Activated CD8-positive, alpha-beta memory T cell treated with anti-CD3 and anti-CD28 coated beads for 4 hours (primary cell): Measurements from ENCODE around the gene NWD2.
"Not testable (repeated sequence)": the region's sequence is repeated elsewhere in the genome, so short reads cannot be mapped to it uniquely, and the experiment has no call there.

Source experiments
- DNase-seq, 2 donors: peaks; one replicate each; pipeline ENCODE4 v3.0.0-alpha.2; 2020; ENCODE audit warnings: low read depth in 2 of 2

Gene NWD2, protein sequence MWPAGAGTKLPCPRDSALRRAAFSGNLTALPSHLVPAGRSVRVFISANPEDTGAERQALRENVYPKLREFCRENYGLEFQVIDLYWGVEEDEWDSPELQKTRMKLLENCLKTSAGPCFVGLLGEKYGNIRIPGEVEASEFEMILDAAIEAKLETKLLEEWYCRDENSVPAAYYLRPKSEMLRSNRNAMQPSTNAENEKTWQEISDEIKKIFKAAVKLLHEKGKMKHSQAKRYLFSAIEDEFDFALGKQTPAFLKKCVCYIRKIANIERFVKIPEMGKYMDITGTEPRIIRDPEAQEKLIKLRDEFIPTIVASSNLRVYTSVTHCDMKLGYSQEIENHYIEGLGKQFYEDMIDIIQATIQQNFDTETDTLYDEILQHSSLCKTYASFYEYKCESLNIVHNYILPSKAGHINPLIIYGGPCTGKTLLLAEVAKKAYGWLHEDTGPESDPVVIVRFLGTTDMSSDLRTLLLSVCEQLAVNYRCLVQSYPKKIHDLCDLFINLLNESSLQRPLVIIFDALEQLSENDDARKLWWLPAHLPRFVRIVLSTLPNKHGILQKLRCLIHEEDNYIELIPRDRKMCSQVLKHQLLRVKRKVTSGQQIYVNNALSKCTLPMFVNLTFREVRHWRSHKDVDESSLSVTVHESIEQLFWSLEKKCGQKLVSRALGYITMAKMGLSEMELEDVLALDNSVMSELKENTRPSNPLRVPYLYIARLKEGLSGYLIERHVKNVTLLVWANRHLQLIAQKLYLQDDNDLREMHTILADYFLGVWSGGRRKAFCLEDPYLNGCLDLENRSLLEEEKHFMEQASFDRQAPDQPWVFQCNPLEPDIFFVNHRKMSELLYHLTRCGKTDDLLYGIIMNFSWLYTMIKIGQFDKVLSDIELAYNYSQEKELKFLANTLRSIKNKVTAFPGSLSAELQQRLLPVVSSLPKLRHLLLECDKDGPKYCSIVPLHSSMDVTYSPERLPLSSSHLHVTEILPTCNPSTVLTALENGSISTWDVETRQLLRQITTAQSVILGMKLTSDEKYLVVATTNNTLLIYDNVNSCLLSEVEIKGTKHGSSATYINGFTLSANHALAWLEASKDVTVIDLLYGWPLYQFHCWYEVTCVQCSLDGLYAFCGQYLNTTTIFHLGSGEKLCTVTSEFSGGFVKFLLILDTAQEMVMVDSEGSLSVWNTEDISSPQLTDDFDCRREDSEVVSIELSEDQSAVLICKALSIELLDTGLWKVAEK (N-terminal part only)

DNA sequence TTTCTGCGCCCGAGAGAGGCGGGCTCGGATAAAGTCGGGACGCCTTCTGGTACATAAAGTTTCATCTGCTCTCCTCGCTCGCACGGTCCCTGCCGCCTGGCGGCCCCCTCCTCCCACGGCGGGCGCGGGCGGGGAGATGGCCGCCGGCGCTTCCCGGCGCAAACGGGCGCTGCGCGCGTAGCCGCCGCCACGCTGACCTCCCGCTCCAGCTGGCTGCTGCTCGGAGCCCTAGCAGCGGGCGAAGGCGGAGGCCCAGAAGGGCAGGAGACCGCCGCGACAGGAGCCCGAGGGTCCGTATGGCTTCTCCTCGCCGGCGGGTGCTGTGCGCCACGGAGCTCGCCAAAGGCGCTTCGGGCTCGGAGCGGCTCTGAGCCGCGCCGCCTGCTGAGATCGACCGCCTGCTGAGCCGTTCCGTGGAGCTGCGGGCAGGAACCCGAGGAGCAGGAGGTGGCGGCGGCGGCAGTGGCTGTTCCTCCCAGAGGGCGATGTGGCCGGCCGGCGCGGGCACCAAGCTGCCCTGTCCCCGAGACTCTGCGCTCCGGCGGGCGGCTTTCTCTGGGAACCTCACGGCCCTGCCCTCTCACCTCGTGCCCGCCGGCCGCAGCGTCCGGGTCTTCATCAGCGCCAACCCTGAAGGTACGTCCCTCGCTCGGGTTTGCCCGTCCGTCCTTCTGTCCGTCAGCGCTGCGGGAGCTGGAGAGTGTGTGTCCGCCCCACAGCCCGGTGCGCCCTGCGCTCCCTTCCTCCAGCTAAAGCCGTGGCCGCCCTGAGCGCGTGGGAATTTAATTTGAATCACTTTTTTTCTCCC lies at the start of gene NWD2:
TSS of gene NWD2 (plus strand) at position 161 of the 808 bp plus-strand sequence. CDS start at position 486, 325 bp downstream.
- no peak for DNase-seq

DNA sequence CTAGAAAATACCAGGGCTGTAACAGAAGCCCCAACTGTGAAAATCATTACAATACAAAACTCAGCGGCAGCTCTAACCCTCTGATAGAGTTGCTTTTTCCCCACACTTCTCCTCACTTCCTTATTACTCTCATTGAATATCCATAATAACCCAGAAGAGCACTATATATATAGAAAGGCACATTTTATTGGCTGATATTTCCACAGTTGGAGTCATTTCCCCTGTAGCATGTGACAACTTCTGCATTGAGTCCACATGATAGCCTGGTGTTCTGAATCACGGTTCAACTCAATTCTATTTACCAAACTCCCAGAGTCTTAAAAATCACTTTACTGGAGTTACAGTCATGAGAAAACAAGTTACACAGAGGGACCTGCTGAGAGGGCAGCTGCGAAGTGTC lies 46.6 kb upstream of the NWD2 start:
- no peak for DNase-seq

DNA sequence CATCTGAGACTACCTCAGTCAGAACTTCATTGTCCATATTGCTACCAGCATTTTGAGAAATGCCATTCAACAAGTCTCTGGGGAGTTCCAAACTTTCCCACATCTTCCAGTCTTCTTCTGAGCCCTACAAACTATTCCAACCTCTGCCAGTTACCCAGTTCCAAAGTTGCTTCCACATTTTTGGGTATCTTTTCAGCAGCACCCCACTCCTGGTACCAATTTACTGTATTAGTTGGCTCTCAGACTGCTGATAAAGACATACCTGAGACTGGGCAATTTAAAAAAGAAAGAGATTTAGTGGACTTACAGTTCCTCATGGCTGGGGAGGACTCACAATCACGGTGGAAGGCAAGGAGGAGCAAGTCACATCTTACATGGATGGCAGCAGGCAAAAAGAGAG lies 39.8 kb upstream of the NWD2 start:
- not testable (repeated sequence) for DNase-seq

DNA sequence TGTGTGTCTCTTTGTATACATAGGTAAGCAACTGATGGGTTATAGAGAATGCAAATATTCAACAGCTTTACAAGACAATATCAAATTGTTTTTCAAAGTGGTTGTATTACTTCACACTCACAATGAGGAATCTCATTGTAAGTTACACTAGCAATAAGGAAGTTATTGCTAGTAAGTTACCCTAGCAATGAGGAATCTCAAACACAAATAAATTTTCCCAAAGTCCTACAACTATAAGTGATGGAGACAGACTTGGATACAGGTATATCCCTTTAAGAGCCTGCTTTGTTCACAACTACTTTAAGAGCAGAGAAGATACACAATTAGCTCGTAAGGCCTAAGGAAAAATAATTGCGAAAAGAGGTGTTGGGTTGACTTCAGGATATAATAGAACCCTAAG lies 28.3 kb upstream of the NWD2 start:
- DNase-seq: no peak

DNA sequence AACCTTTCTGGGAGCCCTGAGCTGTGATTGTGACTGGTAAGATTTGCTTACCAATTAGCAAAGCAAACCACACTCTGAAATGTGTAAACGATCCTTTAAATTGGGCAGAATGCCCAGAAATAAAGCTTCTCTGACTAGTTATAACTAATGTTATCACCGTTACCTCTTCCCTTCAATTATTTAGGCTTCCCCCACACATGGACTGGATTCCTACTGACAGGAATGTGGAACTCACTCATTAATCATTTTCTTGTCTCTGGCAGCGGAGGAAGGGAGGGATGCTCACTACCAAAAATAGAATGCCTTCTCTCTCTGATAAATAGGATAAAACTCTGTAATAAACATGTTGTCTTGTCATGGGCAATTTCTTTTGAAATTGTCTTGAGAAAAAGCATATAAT lies 25.3 kb upstream of the NWD2 start:
- DNase-seq: no peak

DNA sequence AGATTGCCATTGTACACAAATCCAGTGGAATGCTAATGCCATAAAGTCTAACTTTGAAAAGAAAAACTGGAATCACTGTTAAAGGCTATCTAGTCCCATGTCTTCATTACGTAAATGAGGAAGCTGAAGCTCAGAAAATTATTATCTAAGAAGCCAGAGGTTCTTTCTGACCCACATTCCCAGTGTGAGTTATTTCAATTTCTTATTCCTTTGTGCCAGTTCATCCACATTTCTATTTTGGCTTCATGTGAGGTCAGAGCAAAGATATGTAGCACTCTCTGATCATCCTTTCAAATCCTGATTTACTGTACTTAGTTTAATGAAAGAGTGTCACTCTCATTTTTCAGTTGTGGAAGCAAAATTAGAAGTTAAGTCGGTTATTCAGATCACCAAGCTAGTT lies 24.6 kb upstream of the NWD2 start:
- no peak for DNase-seq

DNA sequence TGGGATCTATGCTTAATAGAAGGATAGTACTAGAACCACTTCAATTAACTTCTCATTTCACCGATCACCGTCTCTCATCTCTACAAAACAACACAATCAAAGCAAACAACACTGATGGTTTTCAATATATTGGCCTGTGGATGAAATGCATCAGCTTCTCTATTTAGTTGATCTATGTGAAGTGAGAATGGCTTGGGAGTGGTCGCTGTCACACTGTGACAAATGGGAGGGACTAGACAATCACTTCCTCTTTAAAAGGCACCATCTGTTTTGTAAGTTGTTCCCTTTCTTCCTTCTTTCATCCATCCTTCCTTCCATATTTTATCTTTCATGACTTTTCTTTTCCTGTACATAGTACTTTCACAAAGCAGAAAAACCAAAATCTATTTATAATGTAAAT lies 23.9 kb upstream of the NWD2 start:
- DNase-seq: no peak

DNA sequence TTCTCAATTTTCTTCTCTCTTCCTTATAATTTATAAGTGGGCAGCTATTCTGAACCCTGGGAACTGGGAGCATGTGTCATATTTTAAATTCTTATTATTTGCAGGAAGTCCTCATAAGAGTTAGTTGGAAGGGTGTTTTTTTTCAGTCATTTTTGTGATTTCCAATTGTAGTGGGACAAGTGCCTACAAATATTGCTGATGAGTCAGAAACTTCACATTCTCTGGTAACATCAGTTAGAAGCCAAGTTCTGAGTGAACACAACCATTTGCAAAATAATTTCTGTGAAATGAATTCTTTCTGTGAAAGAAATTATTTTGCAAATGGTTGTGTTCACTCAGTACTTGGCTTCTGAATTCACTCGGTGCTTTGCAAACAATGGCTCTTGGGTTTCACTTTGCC lies 20.8 kb upstream of the NWD2 start:
- DNase-seq: no peak

DNA sequence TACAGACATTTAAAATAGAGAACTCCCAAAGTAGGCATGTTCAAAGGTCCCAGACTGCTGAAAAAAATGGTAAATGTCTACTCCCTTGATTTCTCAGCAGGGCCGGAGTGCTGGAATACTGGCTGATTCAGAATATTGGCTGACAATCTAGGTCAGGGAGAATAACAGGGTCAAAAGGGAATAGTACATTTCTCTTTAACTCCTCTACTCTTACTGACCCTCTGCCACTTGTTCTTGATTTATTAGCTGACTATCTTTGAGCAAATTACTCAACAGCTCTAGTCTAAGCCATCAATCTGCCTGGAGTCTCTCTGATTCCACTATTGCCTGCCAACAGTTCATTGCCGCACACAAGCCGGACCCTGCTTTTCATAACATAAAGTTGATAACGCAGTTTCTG lies 19.7 kb upstream of the NWD2 start:
- no peak for DNase-seq

DNA sequence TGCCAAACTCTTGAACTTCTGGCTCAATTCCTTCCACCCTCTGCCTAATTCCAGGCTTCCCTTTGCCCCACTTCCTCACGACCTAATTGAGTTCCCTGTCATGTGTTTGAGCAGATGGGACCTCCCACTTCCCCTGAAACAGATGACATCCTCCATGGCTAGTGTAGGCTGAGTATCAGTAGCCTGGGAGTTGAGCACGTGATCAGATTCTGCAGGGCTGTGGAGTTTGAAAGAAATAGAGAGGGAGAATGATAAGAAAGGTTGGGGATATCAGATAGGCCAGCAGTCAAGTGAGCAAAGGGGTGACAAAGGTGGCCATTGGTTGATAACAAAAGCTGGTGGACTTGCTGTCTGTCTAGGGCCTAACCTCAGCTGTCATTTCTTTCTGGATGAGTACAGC lies 18.8 kb upstream of the NWD2 start:
- no peak for DNase-seq

DNA sequence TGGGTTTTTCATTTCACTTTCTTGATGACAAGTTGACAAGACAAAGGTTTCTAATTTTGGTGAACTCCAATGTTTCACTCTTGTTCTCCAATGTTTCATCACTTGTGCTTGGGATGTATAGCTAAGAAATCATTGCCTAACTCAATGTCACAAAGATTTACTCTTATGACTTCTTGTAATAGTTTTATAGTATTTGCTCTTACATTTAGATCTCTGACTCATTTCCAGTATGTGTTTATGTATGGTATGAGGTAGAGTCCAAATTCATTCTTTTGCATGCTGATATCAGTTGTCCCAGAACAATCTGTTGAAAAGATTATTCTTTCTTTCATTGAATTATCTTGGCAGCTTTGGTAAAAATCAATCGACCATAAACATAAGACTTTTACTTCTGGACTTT lies 12.2 kb upstream of the NWD2 start:
- DNase-seq: no peak

DNA sequence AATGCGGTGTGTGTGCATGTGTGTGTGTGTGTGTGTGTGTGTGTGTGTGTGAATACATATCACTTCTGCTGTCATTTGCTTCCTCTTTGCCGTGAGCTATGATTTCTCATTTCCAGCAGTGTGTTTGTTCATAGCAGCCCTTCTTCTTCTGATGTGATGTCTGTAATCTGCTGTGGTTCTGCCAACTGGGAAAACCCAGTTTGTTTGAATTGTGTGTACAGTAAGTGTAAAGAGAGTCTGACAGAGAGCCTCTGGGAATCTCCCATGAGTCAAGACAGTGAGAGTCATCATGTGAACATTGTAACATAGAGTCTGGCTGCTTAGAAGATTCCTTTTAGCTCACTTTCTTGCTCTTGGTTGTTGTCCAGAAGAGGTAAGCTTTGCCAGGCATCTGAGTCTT lies 8.4 kb upstream of the NWD2 start:
- no peak for DNase-seq

DNA sequence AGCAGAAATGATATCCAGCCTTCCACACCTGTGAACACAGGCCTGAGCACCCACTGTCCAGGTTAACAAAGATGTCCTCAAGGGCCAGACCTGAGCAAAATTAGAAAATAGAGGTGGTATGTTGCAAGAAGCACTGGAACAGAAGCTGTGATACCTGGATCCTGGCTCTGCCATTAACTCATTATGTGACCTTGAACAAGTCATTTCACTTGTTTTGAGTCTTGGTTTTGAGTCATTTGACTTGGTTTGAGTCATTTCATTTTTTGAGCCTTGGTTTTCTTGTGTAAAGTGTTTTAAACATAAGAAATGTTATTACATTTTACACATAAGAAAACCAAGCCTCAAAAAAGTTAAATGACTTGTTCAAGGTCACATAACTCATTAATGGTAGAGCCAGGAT lies 2.9 kb upstream of the NWD2 start:
- DNase-seq: no peak

DNA sequence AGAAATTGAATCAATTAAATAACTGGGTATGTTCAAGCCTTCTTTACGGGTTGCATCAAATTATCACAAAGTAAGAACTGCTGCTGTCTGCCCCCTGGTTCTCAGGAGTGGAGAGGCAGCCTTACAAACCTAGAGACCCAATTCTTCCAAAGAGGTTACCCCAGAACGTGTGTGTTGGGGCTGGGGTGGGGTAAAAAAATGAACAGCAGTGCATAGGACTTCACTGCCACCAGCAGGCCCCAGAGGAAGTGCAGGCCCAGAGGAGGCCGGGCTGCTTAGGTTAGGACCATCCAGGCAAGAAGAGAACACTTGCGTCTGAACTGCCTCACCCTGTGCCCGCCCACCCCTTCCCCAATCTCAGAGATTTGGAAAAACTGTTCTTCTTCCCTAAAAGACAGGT lies 1.5 kb upstream of the NWD2 start:
- no peak for DNase-seq

DNA sequence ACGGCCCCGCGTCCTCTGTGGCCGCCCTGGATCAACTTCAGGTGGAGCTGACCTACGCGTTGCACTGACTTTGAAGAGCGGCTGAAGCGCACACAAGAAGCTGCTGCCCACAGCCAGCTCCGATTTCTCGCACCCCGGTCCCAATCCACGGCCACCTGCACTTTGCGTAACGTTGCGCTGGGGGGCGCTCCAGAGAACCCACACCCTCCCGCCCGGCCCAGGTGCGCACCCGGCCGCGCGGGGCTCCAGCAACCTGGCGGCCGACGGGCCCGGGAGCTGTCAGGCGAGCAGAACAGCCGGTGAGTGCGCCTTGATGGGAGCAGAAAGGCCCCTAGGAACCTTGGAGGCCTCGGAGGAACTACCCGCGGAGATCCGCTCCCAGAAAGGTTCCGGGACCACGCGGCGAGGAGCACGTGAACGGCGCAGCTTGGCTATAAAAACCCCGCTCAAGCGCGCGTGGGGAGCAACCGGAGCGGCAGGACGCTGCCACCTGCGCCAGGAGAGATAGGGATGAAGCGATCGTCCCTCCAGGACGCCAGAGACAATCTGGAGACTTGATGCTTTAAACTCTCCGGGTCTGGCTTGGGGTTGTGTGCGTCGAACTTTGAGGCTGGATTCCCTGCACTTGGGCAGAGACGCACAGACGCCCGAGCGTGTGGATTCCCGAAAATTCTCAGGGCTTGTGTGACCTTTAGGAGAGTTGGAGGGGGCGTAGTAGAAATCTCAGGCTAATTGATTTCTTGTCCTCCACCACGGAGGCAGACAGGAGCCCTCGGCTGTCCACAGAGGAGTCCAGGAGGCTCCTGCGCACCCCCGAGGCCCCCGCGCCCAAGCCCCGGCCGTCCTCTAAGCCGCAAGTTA lies 591 bp upstream of the NWD2 start:
- no peak for DNase-seq

DNA sequence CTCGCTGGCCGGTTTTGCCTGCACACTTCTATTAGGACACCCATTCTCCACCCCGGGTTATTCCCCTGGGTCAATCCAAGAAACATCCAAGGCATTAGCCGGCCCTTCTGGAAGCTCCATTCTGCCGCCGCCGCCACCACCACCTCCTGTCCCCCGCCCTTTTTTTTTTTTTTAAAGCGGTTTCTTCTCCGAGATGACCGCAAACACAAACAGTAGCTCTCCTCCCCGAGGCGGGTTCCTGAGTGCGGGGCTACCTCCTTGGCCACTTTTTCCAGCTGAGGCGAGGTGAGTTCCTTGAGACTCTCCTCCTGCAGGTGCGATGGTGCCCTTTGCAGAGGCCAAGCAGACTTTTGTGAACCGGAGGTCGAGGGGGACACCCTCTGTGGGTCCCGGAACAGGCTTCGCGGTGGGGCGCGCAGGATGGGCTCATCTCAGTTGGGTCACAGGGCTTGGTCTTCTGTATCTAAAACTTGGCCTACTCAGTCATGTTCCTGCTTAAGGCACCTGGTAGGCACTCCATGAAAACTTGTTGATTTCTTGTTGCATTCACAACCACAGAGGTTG lies 930 bp downstream of the NWD2 start:
- no peak for DNase-seq

DNA sequence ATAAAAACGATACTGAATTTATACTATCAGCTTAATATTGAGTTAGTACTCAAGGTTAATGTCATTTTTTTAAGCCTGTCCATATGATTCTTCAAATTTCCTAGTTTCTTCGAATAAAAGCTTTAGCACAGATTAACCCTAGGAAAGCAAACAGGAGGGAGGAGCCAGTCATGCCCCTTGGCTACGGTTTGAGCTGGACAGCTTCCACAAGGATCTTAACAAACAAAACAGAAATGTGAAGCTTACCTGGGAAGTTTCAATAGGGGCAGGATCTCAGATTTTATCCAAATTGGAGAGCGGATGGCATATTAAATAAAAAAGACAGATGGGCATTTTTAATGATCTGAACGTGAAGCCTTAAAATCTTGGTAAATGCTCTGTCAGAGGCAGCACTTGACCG lies 2.3 kb downstream of the NWD2 start:
- no peak for DNase-seq

DNA sequence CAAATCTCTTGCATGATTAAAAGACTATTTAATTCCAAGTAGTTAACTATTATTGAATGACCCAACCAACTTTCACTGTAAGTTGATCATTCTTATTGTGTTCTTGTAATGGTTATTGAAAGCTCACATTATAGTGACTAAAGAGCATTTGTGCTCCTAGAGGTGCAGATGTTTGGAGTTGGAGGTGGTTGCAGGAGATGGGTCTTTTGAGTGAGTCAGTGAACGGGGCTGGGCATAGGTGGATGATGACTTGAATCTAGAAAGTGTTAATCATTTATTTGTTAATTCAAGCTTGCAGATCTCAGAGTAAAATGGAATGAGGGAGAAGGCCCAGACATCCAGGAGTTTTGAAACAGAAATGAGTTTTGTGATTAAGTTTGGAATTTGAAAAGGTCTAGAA lies 13.7 kb downstream of the NWD2 start:
- no peak for DNase-seq

DNA sequence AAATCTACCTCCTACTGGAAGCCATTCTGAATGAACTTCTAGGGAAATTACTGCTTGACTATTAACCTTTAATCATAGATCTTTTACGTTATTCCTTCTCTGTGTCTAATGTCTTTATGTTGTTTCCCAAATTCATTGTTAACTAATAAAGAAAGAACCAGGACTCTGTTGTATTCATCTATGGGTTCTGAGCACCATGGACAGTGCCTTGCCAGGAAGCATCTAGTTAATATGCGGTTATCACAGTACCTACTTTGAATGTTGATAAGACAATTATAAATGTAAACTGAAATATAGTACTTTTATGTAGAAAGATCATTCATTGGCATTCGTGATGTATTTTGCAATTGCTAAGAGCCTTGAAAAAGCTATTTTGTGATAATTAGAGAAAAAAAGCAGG lies 23.8 kb downstream of the NWD2 start:
- no peak for DNase-seq

DNA sequence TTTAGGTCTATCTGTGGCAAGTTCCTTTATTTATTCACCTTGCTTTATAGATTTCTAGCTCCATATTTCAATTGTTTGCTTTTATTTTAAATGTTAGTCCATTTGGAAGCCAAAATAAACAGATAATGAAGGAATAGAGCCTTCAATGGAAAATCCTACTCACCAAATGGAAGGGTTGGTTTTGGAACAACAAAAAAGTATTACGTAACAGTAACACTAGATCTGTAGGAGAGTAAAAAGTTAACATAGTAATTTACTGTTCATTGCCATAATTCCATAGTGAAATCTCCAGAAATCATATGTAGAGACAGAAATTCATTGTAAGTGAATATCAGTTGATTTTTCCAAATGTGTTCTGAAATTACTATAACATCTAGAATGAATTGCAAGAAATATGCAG lies 34.6 kb downstream of the NWD2 start:
- DNase-seq: no peak
